Neural crest cell (in vitro differentiated cells): ENCODE data around the gene TREH. TPM values are rescaled to one million over a fixed set of nuclear protein-coding genes. Genes with fewer than 3 reads are reported as not detected.

Experiments used
- DNase-seq: peaks from one replicate; pipeline ENCODE4 v3.0.0; 2021; ENCODE audit warnings: low read depth, mixed read lengths, low spot score
- H3K27ac Mint-ChIP-seq: one replicate; pipeline ENCODE4 v1.8.0; 2021; ENCODE audit warnings: mild to moderate bottlenecking, mixed read lengths; ENCODE audit not compliant: unreplicated experiment
- H3K27me3 Mint-ChIP-seq: 2 replicates; pipeline ENCODE4 v1.8.0; 2021; ENCODE audit warnings: low read depth, mild to moderate bottlenecking, mixed read lengths
- H3K36me3 Mint-ChIP-seq: 2 replicates; pipeline ENCODE4 v1.8.0; 2021; ENCODE audit warnings: low read depth, mild to moderate bottlenecking, mixed read lengths
- H3K4me1 Mint-ChIP-seq: 2 replicates; pipeline ENCODE4 v1.8.0; 2021; ENCODE audit warnings: mixed read lengths
- H3K4me3 Mint-ChIP-seq: one replicate; pipeline ENCODE4 v1.8.0; 2021; ENCODE audit warnings: mild to moderate bottlenecking, mixed read lengths
- H3K9me3 Mint-ChIP-seq: 2 replicates; pipeline ENCODE4 v1.8.0; 2021; ENCODE audit warnings: mixed read lengths
- CTCF ChIP-seq: fragments of 200-600 bp; sonication (generic); conservative IDR thresholded peaks from 2 replicates; pipeline ENCODE4 v1.5.0; 2021; ENCODE audit warnings: antibody characterized with exemption, mild to moderate bottlenecking
- total RNA-seq: library from RNA; stranded (reverse); gene quantifications from 2 replicates; pipeline ENCODE4 v1.2.1, GENCODE V29; 2021

The TREH gene
- total RNA-seq, 1 donor from 2014 or later, result not detected

GRCh38 chr11:118621071-118621783 lies 58.2 kb downstream of the TREH start:
- Mint-ChIP-seq H3K27me3 (no peaks in the 10 kb centered on the region), H3K4me3 (peak overlapping the region; percentile 96), H3K36me3 (peaks cover 5% of the 10 kb centered on the region), H3K9me3 (no peaks in the 10 kb centered on the region), H3K27ac (peak overlapping the region; percentile 97), H3K4me1 (peaks cover 67% of the 10 kb centered on the region)
- DNase-seq, result peak; percentile 69
- no peak for TF ChIP-seq CTCF

- DNase-seq, result no peak
- H3K9me3 Mint-ChIP-seq, result no peaks in the 10 kb centered on the region
- H3K36me3 Mint-ChIP-seq, result peaks cover 6% of the 10 kb centered on the region
- H3K4me3 Mint-ChIP-seq, result peak overlapping the region; percentile 96
- H3K4me1 Mint-ChIP-seq, result peaks cover 73% of the 10 kb centered on the region
- H3K27me3 Mint-ChIP-seq, result no peaks in the 10 kb centered on the region
- H3K27ac Mint-ChIP-seq, result peak overlapping the region; percentile 97
- no peak for TF ChIP-seq CTCF
Measured at GRCh38 chr11:118620529-118621070, 58.9 kb downstream of the TREH start.

GRCh38 chr11:118619444-118620197 lies 59.8 kb downstream of the TREH start:
- Mint-ChIP-seq H3K36me3 (peaks cover 6% of the 10 kb centered on the region), H3K9me3 (no peaks in the 10 kb centered on the region), H3K27ac (peak overlapping the region; percentile 17), H3K4me1 (peaks cover 82% of the 10 kb centered on the region), H3K4me3 (peak overlapping the region; percentile 83), H3K27me3 (no peaks in the 10 kb centered on the region)
- TF ChIP-seq CTCF, result no peak
- DNase-seq, result no peak

GRCh38 chr11:118618991-118619375 lies 60.5 kb downstream of the TREH start:
- Mint-ChIP-seq H3K27ac (no peak overlapping the region), H3K4me3 (peak overlapping the region; percentile 83)

More at GRCh38 chr11:118618991-118619375, 60.5 kb downstream of the TREH start:
- TF ChIP-seq CTCF, result no peak
- Mint-ChIP-seq H3K27me3 (no peaks in the 10 kb centered on the region), H3K9me3 (no peaks in the 10 kb centered on the region), H3K4me1 (peaks cover 86% of the 10 kb centered on the region), H3K36me3 (peaks cover 6% of the 10 kb centered on the region)
- DNase-seq, result no peak
